K562 treated with DMSO at 1 percent for 12 hours (cell line): ENCODE measurements around the gene HCAR3. TPM values are rescaled to one million over a fixed set of nuclear protein-coding genes. Genes with fewer than 3 reads are reported as not detected.

Experiments
- total RNA-seq: library from RNA; unstranded; fragments of 300-600 nt; gene quantifications from 2 replicates; pipeline ENCODE4 v1.2.3, GENCODE V29; 2022; ENCODE audit not compliant: insufficient read depth

Gene HCAR3
- not detected in 2 replicates for total RNA-seq

GRCh38 chr12:122716658-122717057 is at the start of gene HCAR3:
Gene HCAR3, minus strand, starts transcription at chr12:122716811. Its CDS starts 74 bp downstream, at chr12:122716737.

GRCh38 chr12:122752464-122753318 is 36.1 kb upstream of the HCAR3 start, which contains the start of gene DENR:
Gene DENR, plus strand, starts transcription at chr12:122752824. Its CDS starts 878 bp downstream, at chr12:122753702.

GRCh38 chr12:122730215-122731014 is 13.8 kb upstream of the HCAR3 start, which contains the start of gene HCAR1:
Gene HCAR1, minus strand, starts transcription at chr12:122730844. Its CDS starts 505 bp downstream, at chr12:122730339.

GRCh38 chr12:122702890-122703611 is 13.6 kb downstream of the HCAR3 start, which contains the start of gene HCAR2:
Gene HCAR2, minus strand, starts transcription at chr12:122703357. Its CDS starts 74 bp downstream, at chr12:122703283.

Other genes starting within 250 kb of the HCAR3 start
- 17.5 and 33.2 TPM in 2 replicates for gene ZCCHC8, start 215.9 kb downstream of the HCAR3 start, total RNA-seq
- gene RSRC2, start 189.9 kb downstream of the HCAR3 start, total RNA-seq = 29.3 and 47.9 TPM in 2 replicates
- 19.5 and 61.7 TPM in 2 replicates for gene KNTC1, start 189.6 kb downstream of the HCAR3 start, total RNA-seq
- gene HCAR2, start 13.5 kb downstream of the HCAR3 start, total RNA-seq = not detected in 2 replicates
- not detected in 2 replicates for gene HCAR1, start 14.0 kb upstream of the HCAR3 start, total RNA-seq
- gene DENR, start 36.0 kb upstream of the HCAR3 start, total RNA-seq = 29.3 and 48.4 TPM in 2 replicates
- gene CCDC62, start 57.8 kb upstream of the HCAR3 start, total RNA-seq = 0.22 and 1.2 TPM in 2 replicates
- 19.5 and 33.9 TPM in 2 replicates for gene HIP1R, start 118.6 kb upstream of the HCAR3 start, total RNA-seq
- gene VPS37B, start 179.3 kb upstream of the HCAR3 start, total RNA-seq = 16.2 and 27.9 TPM in 2 replicates
- gene ABCB9, start 249.7 kb upstream of the HCAR3 start, total RNA-seq = 5.8 and 9.9 TPM in 2 replicates